ENCODE measurements around the gene SUPT3H.

SUPT3H gene

GRCh38 chr6:45328523-45328922 lies 49.2 kb downstream of the SUPT3H start:
- no peak for DNase-seq (ENCODE audit: low read depth)
- TF ChIP-seq, protein P1, sequence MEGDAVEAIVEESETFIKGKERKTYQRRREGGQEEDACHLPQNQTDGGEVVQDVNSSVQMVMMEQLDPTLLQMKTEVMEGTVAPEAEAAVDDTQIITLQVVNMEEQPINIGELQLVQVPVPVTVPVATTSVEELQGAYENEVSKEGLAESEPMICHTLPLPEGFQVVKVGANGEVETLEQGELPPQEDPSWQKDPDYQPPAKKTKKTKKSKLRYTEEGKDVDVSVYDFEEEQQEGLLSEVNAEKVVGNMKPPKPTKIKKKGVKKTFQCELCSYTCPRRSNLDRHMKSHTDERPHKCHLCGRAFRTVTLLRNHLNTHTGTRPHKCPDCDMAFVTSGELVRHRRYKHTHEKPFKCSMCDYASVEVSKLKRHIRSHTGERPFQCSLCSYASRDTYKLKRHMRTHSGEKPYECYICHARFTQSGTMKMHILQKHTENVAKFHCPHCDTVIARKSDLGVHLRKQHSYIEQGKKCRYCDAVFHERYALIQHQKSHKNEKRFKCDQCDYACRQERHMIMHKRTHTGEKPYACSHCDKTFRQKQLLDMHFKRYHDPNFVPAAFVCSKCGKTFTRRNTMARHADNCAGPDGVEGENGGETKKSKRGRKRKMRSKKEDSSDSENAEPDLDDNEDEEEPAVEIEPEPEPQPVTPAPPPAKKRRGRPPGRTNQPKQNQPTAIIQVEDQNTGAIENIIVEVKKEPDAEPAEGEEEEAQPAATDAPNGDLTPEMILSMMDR (IDR thresholded peaks at IDR 0.05; ENCODE audit: insufficient read depth, low read depth, low read length, missing control alignments) = no peak
- H3K4me3 ChIP-seq (ENCODE audit: low read depth, low read length) = no peak overlapping the region

GRCh38 chr6:45327956-45328522 lies 49.7 kb downstream of the SUPT3H start, which contains the start of gene RUNX2:
Gene RUNX2 (plus strand): TSS chr6:45328330. CDS start chr6:45328727, 397 bp downstream.
- no peak within 1 kb of the TSS for H3K4me3 ChIP-seq (ENCODE audit: low read depth, low read length)
- DNase-seq (ENCODE audit: low read depth) = no peak
- TF ChIP-seq, protein P1 (IDR thresholded peaks at IDR 0.05; ENCODE audit: insufficient read depth, low read depth, low read length, missing control alignments) = no peak

- TF ChIP-seq, protein P1 (IDR thresholded peaks at IDR 0.05; ENCODE audit: insufficient read depth, low read depth, low read length, missing control alignments) = no peak
- no peak for DNase-seq (ENCODE audit: low read depth)
- H3K4me3 ChIP-seq (ENCODE audit: low read depth, low read length) = no peak overlapping the region
These were observed 50.9 kb downstream of the SUPT3H start for GRCh38 chr6:45326698-45327417.

DNA sequence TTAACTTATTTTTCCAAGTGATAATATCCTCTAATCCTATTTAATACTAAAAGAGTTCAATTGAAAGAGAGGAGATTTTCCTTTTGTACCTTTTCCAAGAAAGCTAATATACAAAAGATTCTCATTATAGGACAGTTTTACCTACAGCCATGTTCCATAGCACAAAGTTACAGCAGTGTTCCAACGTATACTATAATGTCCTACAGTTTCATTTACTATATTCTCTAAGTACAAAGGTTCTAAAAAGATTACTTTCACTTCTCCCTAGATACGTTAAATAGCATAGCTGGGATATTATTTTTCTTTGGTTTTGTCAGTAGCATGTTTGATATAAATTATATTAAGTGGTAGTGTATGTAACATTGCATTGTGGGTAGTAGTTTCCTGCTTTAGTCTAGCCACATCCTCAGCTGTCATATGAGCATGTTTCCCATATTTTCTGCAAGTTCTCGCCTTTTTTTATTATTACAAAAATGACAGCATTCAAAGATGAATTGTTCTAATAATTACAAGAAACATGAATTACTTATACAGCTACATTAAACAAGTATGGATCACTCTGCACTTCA lies 54.0 kb downstream of the SUPT3H start:
- H3K4me3 ChIP-seq (ENCODE audit: low read depth, low read length) = no peak overlapping the region
- TF ChIP-seq, protein P1 (IDR thresholded peaks at IDR 0.05; ENCODE audit: insufficient read depth, low read depth, low read length, missing control alignments) = no peak
- no peak for DNase-seq (ENCODE audit: low read depth)

GRCh38 chr6:45320349-45320748 lies 57.4 kb downstream of the SUPT3H start:
- TF ChIP-seq, protein P1 (IDR thresholded peaks at IDR 0.05; ENCODE audit: insufficient read depth, low read depth, low read length, missing control alignments) = no peak
- no peak for DNase-seq (ENCODE audit: low read depth)
- no peak overlapping the region for H3K4me3 ChIP-seq (ENCODE audit: low read depth, low read length)

- TF ChIP-seq, protein P1 (IDR thresholded peaks at IDR 0.05; ENCODE audit: insufficient read depth, low read depth, low read length, missing control alignments) = no peak
- no peak for DNase-seq (ENCODE audit: low read depth)
- H3K4me3 ChIP-seq (ENCODE audit: low read depth, low read length) = no peak overlapping the region
These were observed 63.6 kb downstream of the SUPT3H start for GRCh38 chr6:45314146-45314545.
